Heart right ventricle (tissue), 16 donors: Measurements from ENCODE around the gene PBXIP1. TPM values are rescaled to one million over a fixed set of nuclear protein-coding genes. Genes with fewer than 3 reads are reported as not detected.

Experiments used
- ATAC-seq, 8 donors: fragments of 200-7000 bp; cut with Tn5 transposase; one replicate each; pipeline ENCODE4 v1.9.1; 2020; ENCODE audit warnings: mild to moderate bottlenecking in 8 of 8, moderate library complexity in 8 of 8, moderate number of reproducible peaks in 1 of 8
- DNase-seq, 2 donors: peaks; one replicate each; pipeline ENCODE4 v3.0.0-alpha.2; 2020
- H3K27ac ChIP-seq, 10 donors: fragments of 200-600 bp; sonication (generic) in 2 of 10; one replicate each; pipeline versions ENCODE4 v1.5.0 to v1.8.0; 2020 to 2022; ENCODE audit warnings: mild to moderate bottlenecking in 3 of 10
- H3K27me3 ChIP-seq, 7 donors: fragments of 200-600 bp; one replicate each; pipeline ENCODE4 v1.8.0; 2021 to 2022; ENCODE audit warnings: mild to moderate bottlenecking in 2 of 7
- H3K36me3 ChIP-seq, 9 donors: fragments of 200-600 bp; sonication (generic) in 1 of 9; one replicate each; pipeline versions ENCODE4 v1.5.0 to v1.8.0; 2020 to 2022; ENCODE audit warnings: mild to moderate bottlenecking in 2 of 9
- H3K4me1 ChIP-seq, 9 donors: fragments of 200-600 bp; sonication (generic) in 1 of 9; one replicate each; pipeline versions ENCODE4 v1.5.0 to v1.8.0; 2020 to 2022; ENCODE audit warnings: mild to moderate bottlenecking in 4 of 9
- H3K4me3 ChIP-seq, 10 donors: fragments of 200-600 bp; sonication (generic) in 2 of 10; one replicate each; pipeline versions ENCODE4 v1.5.0 to v1.8.0; 2020 to 2022; ENCODE audit warnings: mild to moderate bottlenecking in 7 of 10, moderate library complexity in 2 of 10
- H3K9me3 ChIP-seq, 11 donors: fragments of 200-600 bp in 10 of 11; sonication (generic) in 2 of 11; one replicate each; pipeline versions ENCODE4 v1.5.0 to v1.8.0; 2013 to 2022; ENCODE audit warnings: mild to moderate bottlenecking in 2 of 11, control low read depth in 1 of 11, moderate library complexity in 1 of 11
- WGBS, 2 donors: extraction: QIAGEN DNeasy Blood & Tissue Kit; methylation state at CpG; one replicate each; pipeline ENCODE4 v1.1.7; 2013; ENCODE audit warnings: inconsistent platforms in 1 of 2; 5-methylcytosine and 5-hydroxymethylcytosine counted together
- intact Hi-C, 10 donors: fragments of 100-400 bp; cut with DNase I; formaldehyde crosslinking; loops; one replicate each; pipeline versions ENCODE4 v1.11.1 to v1.14.2; 2022
- long read RNA-seq, 3 donors: library from polyadenylated mRNA; unstranded; transcript quantifications; one replicate each; pipeline ENCODE4 v2.0.0, GENCODE V29; 2020 to 2021
- polyA plus RNA-seq, 2 donors: library from polyadenylated mRNA; stranded (reverse); fragments of 200-250 nt; gene quantifications; one replicate each; pipeline ENCODE4 v1.2.3, GENCODE V29; 2013
- total RNA-seq, 10 donors: library from RNA; stranded (reverse); fragmentation: NEBNext Ultra II Directional in 3 of 10; extraction: Animal tissue kit (Norgen Biotek cat#: 25700) in 3 of 10; gene quantifications; one replicate each; pipeline versions ENCODE4 v1.2.1 to v1.2.4, GENCODE V29; 2021 to 2023
- TF ChIP-seq, protein P1 (sequence below), 9 donors: fragments of 200-600 bp; sonication (generic) in 2 of 9; IDR thresholded peaks; one replicate each; pipeline versions ENCODE4 v1.5.0 to v1.8.0; 2021 to 2022; ENCODE audit warnings: antibody characterized with exemption in 9 of 9, mild to moderate bottlenecking in 5 of 9, moderate library complexity in 1 of 9
- donor health status: Arrhythmogenic right ventricular cardiomyopathy.
- donor health status: ischemic (EF 13 %, LVEDD 7.1; RV severe dilation, severe dysfunction).
- donor health status: healthy with polysubstance abuse.
- donor health status: DM: no; HTN: yes; CAD: no.
- donor health status: DM: no; HTN: no; CAD: no.
- donor health status: ischemic (EF 25% LVEDD 6.9; RV normal size, moderate dysfunction).
- donor health status: ischemic (EF 25% LVEDD 5.7; RV mildly dilated, moderate dysfunction).
- donor health status: healthy.
- donor health status: DM: yes; HTN: yes; CAD: no.
- donor health status: Ischemic cardiomyopathy.
- donor health status: ischemic (EF 35%, LVEDD 5.7; RV mildly dilated, moderate dysfunction).
- donor health status: nonischemic (EF 11% LVEDD 7.7; RV severe dilation, severe dysfunction).
- donor health status: DM: yes; HTN: yes; CAD: no.
- donor health status: PGD.
- donor health status: ischemic (EF 29% LVEDD 5.4; RV normal size, mild dysfunction).
- donor health status: nonischemic (EF 23%, LVEDD 6.1; RV moderate dilation, normal function).

Gene PBXIP1, protein sequence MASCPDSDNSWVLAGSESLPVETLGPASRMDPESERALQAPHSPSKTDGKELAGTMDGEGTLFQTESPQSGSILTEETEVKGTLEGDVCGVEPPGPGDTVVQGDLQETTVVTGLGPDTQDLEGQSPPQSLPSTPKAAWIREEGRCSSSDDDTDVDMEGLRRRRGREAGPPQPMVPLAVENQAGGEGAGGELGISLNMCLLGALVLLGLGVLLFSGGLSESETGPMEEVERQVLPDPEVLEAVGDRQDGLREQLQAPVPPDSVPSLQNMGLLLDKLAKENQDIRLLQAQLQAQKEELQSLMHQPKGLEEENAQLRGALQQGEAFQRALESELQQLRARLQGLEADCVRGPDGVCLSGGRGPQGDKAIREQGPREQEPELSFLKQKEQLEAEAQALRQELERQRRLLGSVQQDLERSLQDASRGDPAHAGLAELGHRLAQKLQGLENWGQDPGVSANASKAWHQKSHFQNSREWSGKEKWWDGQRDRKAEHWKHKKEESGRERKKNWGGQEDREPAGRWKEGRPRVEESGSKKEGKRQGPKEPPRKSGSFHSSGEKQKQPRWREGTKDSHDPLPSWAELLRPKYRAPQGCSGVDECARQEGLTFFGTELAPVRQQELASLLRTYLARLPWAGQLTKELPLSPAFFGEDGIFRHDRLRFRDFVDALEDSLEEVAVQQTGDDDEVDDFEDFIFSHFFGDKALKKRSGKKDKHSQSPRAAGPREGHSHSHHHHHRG
- 10 to 100 TPM; 38.3 to 75.0 (median 48.8) TPM for total RNA-seq
- 10 to 100 TPM; 25.4 to 33.0 TPM for polyA plus RNA-seq
- long read RNA-seq, donor 1, transcript PBXIP1-202 (11 exons, 3,212 nt): major isoform, 54 of 94 reads
- long read RNA-seq, donor 1, partial matches to known transcripts: 29 of 94 reads
- long read RNA-seq, donor 1, other reads (novel, unspliced or antisense): 11 of 94 reads
- long read RNA-seq, donor 2, transcript PBXIP1-202 (11 exons, 3,212 nt): major isoform, 45 of 72 reads
- long read RNA-seq, donor 2, partial matches to known transcripts: 20 of 72 reads
- long read RNA-seq, donor 2, other reads (novel, unspliced or antisense): 7 of 72 reads
- long read RNA-seq, donor 3, transcript PBXIP1-202 (11 exons, 3,212 nt): major isoform, 26 of 52 reads
- long read RNA-seq, donor 3, partial matches to known transcripts: 20 of 52 reads
- long read RNA-seq, donor 3, other reads (novel, unspliced or antisense): 6 of 52 reads

DNA sequence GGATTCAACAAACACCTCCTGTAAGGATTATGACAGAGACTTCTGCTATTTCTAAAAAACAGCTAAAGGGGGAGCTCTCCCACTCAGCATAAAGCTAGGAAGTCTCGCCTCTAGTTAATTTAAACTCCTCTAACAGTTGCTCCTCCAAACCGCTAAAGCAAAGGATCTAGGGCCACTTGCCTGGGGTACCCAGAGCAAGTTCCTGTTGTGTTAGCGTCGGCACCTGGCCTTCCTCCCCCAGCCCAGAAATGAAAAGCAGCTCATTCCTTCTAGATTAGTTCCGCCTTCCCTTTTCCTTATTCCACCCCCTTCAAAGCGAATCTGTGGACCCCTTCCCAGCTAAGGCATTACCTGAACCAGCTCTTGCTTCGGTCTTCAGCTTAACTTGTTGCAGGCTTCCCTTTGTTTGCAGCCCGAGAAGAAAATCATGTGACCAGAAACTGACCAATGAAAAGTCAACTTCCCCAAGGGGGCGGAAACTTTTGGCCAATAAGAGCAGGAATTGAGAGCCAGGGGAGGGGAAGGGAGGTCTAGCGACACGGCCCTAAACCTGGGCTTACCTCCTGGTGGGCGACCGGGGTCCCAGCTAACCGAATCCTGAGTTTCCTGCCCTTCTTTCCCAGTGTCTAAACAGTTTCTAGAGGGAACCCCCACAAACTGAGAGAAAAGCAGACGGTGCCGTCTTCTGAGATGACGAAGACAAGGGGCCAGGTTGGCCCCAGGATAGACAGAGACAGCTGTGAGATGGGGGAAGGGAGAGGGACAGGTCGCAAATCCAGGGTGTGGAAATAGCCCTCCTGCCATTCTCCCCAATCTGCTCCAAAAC is at the start of gene PBXIP1:
Gene PBXIP1, minus strand, starts transcription at position 382 of the 826 bp plus-strand sequence. CDS start 2,378 bp downstream, outside the sequence.
- H3K4me3 ChIP-seq: peak within 1 kb of the TSS; percentile 26 to 74 (median 60)
- H3K36me3 ChIP-seq: peaks cover 0 to 31% (median 15%) of the 10 kb centered on the region in 9 donors
- H3K27ac ChIP-seq: peak within 1 kb of the TSS in 9 of 10 donors; percentile 69 to 84 (median 80)
- peak in 1 of 2 donors; percentile 91 for DNase-seq
- H3K4me1 ChIP-seq: peaks cover 15 to 68% (median 57%) of the 10 kb centered on the region in 9 donors
- no peaks in the 10 kb centered on the region for H3K9me3 ChIP-seq
- peak; percentile 70 to 94 (median 88) for ATAC-seq
- intact Hi-C loops: loop anchor here in 3 of 10 donors (5.0 to 10.0 kb wide), 3 partner anchors 59 to 96 kb away; partner anchors contain the start of gene ADAM15 (in 1 of the 3)
- 0 to 1% methylated on average over 18 of the region's 18 CpGs for WGBS, 2 donors
- H3K27me3 ChIP-seq: no peaks in the 10 kb centered on the region
- TF ChIP-seq, protein P1, sequence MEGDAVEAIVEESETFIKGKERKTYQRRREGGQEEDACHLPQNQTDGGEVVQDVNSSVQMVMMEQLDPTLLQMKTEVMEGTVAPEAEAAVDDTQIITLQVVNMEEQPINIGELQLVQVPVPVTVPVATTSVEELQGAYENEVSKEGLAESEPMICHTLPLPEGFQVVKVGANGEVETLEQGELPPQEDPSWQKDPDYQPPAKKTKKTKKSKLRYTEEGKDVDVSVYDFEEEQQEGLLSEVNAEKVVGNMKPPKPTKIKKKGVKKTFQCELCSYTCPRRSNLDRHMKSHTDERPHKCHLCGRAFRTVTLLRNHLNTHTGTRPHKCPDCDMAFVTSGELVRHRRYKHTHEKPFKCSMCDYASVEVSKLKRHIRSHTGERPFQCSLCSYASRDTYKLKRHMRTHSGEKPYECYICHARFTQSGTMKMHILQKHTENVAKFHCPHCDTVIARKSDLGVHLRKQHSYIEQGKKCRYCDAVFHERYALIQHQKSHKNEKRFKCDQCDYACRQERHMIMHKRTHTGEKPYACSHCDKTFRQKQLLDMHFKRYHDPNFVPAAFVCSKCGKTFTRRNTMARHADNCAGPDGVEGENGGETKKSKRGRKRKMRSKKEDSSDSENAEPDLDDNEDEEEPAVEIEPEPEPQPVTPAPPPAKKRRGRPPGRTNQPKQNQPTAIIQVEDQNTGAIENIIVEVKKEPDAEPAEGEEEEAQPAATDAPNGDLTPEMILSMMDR (IDR thresholded peaks at IDR 0.05): peak in 5 of 9 donors; percentile 21 to 47 (median 34)

DNA sequence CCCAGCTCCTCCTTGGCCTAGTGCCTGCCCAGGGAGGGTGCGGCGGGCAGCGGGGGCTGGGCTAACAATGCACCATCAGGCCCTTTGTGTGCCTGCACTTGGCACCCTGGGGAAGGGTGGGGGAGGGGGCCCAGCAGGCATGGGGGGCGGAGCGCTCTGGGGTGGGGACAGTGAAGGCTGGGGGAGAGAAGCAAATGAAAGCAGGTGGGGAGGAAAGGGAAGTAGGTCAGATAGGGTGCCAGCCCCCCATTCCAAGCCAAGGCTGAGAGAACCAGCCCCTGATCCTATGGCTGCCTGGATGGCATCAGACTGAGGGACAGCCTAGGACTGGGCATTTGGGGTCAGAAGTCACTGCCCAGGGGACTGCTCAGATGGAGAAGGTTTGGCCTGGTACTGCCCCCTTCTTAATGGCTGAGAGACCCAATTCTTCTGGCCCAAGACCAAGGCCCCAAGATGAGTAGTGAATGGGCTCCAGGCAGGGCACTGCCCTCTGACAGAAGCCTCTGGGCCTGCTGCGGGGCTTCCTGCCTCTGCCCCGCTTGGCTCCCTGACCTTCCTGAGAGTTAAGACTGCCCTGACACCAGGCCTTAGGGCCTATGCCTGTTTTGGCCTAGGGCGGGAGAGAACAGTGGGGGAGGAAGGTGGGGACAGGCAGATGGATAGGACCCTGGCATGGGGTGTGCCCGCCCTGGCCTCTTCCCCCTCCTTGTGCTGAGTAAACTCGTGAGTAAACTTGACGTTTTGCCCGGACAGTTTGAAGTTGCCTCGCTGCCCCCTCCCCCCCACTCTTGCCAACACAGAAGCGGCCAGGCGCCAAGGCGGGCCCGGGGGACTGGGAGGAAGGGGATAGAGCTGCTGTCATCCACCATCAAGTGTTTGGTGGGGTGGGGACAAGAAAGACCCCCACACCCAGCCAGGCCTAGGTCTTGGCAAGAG is 49.4 kb upstream of the PBXIP1 start:
- DNase-seq (peak; percentile 69 to 80), ATAC-seq (peak in 6 of 8 donors; percentile 3 to 25 (median 12))
- Histone ChIP-seq H3K27ac (peak overlapping the region; percentile 90 to 98 (median 96)), H3K27me3 (no peaks in the 10 kb centered on the region), H3K4me1 (peaks cover 26 to 70% (median 54%) of the 10 kb centered on the region in 9 donors), H3K9me3 (no peaks in the 10 kb centered on the region), H3K4me3 (peak overlapping the region in 8 of 10 donors; percentile 87 to 97 (median 92)), H3K36me3 (no peaks in the 10 kb centered on the region)
- intact Hi-C loops: loop anchor here in 1 of 10 donors (10.0 kb wide), 1 partner anchor 59 kb away; the partner anchor contains the start of gene EFNA4
- TF ChIP-seq, protein P1 (IDR thresholded peaks at IDR 0.05): no peak
- 43 to 44% methylated on average over 17 of the region's 17 CpGs for WGBS, 2 donors
